ENCODE data around the gene ALG14.

DNA sequence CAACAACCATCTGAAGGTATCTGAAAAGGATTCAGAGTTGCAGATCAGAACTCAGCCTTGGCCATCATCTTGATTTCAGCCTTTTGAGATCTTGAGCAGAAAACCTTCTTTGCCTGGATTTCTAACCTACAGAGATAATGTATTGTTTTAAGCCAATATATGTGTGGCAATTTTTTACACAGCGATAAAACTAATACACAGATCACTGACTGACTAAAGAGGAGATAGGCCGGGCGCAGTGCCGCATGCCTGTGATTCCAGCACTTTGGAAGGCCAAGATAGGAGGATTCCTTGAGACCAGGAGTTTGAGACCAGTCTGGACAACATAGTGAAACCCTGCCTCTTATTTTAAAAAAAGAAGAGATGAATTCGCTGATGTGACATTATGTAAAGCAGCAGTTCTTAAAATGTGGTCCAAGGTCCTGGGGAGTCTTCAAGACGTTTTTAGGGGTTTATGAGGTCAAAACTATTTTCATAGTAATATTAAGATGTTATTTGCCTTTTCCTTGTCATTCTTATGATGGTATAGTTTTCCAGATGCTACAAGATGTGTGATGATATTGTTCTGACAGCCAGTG lies 95.7 kb downstream of the ALG14 start:
- TF ChIP-seq, protein P1, sequence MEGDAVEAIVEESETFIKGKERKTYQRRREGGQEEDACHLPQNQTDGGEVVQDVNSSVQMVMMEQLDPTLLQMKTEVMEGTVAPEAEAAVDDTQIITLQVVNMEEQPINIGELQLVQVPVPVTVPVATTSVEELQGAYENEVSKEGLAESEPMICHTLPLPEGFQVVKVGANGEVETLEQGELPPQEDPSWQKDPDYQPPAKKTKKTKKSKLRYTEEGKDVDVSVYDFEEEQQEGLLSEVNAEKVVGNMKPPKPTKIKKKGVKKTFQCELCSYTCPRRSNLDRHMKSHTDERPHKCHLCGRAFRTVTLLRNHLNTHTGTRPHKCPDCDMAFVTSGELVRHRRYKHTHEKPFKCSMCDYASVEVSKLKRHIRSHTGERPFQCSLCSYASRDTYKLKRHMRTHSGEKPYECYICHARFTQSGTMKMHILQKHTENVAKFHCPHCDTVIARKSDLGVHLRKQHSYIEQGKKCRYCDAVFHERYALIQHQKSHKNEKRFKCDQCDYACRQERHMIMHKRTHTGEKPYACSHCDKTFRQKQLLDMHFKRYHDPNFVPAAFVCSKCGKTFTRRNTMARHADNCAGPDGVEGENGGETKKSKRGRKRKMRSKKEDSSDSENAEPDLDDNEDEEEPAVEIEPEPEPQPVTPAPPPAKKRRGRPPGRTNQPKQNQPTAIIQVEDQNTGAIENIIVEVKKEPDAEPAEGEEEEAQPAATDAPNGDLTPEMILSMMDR (IDR thresholded peaks at IDR 0.05) = no peak
- no peak for TF ChIP-seq EZH2 (IDR thresholded peaks at IDR 0.05; ENCODE audit: borderline replicate concordance, insufficient read depth, low read depth, low read length, poor library complexity, severe bottlenecking)
